Lower lobe of right lung (tissue), 2 donors: ENCODE results near the gene NUDCD3. TPM values are rescaled to one million over a fixed set of nuclear protein-coding genes. Genes with fewer than 3 reads are reported as not detected.
"Not testable (repeated sequence)": the region's sequence is repeated elsewhere in the genome, so short reads cannot be mapped to it uniquely, and the experiment has no call there.

Experiments used
- ATAC-seq, 2 donors: fragments of 200-7000 bp; cut with Tn5 transposase; one replicate each; pipeline ENCODE4 v1.9.1; 2020 to 2022; ENCODE audit warnings: mild to moderate bottlenecking in 2 of 2, moderate library complexity in 2 of 2
- DNase-seq: peaks from one replicate; pipeline ENCODE4 v3.0.0-alpha.2; 2020
- H3K27ac ChIP-seq: fragments of 200-600 bp; one replicate; pipeline ENCODE4 v1.8.0; 2022
- H3K27me3 ChIP-seq: fragments of 200-600 bp; one replicate; pipeline ENCODE4 v1.8.0; 2022; ENCODE audit warnings: low read depth
- H3K36me3 ChIP-seq: fragments of 200-600 bp; one replicate; pipeline ENCODE4 v1.8.0; 2022; ENCODE audit warnings: mild to moderate bottlenecking
- H3K4me1 ChIP-seq: fragments of 200-600 bp; one replicate; pipeline ENCODE4 v1.8.0; 2022
- H3K4me3 ChIP-seq: fragments of 200-600 bp; one replicate; pipeline ENCODE4 v1.8.0; 2022; ENCODE audit warnings: mild to moderate bottlenecking
- H3K9me3 ChIP-seq: fragments of 200-600 bp; one replicate; pipeline ENCODE4 v1.8.0; 2022
- CTCF ChIP-seq: fragments of 200-600 bp; IDR thresholded peaks from one replicate; pipeline ENCODE4 v1.8.0; 2022; ENCODE audit warnings: antibody characterized with exemption, mild to moderate bottlenecking
- intact Hi-C: fragments of 100-400 bp; cut with DNase I; formaldehyde crosslinking; loops from one replicate; pipeline ENCODE4 v1.11.0; 2022
- total RNA-seq: library from RNA; stranded (reverse); fragmentation: NEBNext Ultra II Directional; extraction: Animal tissue kit (Norgen Biotek cat#: 25700); gene quantifications from one replicate; pipeline ENCODE4 v1.2.1, GENCODE V29; 2021
- donor health status: DM: no; HTN: yes; CAD: no; lungs with severe emphysema.

The NUDCD3 gene
- total RNA-seq, 1 donor from 2014 or later: 87.6 TPM

GRCh38 chr7:44433255-44434022, 57.0 kb downstream of the NUDCD3 start:
- DNase-seq: no peak
- peak in 1 of 2 donors; percentile 22 for ATAC-seq
- H3K4me1 ChIP-seq: no peaks in the 10 kb centered on the region
- H3K9me3 ChIP-seq: no peaks in the 10 kb centered on the region
- H3K36me3 ChIP-seq: no peaks in the 10 kb centered on the region
- TF ChIP-seq CTCF: no peak
- no peak overlapping the region for H3K27ac ChIP-seq
- no peaks in the 10 kb centered on the region for H3K27me3 ChIP-seq
- intact Hi-C loops: no loop called here
- H3K4me3 ChIP-seq: no peak overlapping the region

DNA sequence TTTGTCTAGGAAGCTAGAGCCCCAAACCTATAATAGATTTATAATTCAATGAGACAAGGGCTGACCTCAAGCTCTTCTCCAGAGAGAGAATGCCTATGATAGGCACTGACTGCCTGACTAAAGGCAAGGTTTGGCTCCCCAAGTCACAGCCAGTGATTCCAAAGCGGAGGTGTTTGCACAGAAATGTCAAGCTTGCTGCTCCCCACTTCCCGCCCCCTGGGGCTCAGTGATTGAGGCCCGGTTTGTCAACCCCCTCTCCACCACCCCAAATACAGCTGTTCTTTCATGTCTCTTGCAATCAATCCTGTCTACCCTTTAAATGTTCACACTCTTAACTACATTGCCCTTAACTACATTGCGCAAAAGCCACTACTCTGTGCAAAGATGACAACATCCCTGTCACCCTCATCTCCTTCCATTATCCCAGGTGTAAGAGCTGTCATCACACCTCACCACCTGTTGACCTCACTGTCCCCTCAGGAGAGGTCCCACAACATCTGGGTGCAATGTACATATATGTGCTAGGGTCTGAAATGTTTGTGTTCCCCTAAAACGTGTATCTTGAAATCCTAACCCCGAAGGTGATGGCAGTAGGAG, 58.0 kb downstream of the NUDCD3 start:
- no peak for TF ChIP-seq CTCF
- H3K36me3 ChIP-seq: no peaks in the 10 kb centered on the region
- H3K27ac ChIP-seq: no peak overlapping the region
- H3K27me3 ChIP-seq: no peaks in the 10 kb centered on the region
- H3K4me3 ChIP-seq: no peak overlapping the region
- DNase-seq (no peak), ATAC-seq (no peak)
- H3K9me3 ChIP-seq: no peaks in the 10 kb centered on the region
- intact Hi-C loops: no loop called here
- H3K4me1 ChIP-seq: no peaks in the 10 kb centered on the region

DNA sequence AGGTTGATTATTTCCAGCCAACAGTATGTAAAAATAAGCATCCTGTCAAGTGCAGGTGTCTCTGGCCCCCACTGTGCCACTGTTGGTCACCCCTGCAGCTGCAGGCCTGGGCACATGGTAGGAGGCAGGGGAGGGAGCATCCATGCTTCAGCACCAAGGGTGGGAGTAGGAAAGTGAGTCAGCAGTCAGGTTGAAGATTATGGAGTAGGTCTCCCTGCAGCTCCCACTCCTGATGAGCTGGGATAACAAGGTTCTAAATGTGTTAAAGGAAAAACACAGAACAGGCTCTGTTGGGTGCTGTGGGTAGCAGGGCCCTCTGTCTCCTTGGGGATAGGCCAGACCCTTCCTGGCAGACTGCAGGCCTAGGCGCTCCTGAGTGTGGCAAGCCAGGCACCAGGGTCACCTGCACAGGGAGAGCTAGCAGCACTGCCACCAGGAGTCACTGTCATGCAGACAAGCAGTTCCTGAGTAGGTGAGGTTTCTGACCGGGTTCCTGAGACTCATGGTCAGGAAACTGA, 59.3 kb downstream of the NUDCD3 start:
- no peak overlapping the region for H3K27ac ChIP-seq
- no peak for DNase-seq
- H3K9me3 ChIP-seq: no peaks in the 10 kb centered on the region
- ATAC-seq: peak; percentile 25 to 54
- no peaks in the 10 kb centered on the region for H3K4me1 ChIP-seq
- H3K36me3 ChIP-seq: peaks cover 11% of the 10 kb centered on the region
- no peak overlapping the region for H3K4me3 ChIP-seq
- intact Hi-C loops: no loop called here
- no peak for TF ChIP-seq CTCF
- no peaks in the 10 kb centered on the region for H3K27me3 ChIP-seq

DNA sequence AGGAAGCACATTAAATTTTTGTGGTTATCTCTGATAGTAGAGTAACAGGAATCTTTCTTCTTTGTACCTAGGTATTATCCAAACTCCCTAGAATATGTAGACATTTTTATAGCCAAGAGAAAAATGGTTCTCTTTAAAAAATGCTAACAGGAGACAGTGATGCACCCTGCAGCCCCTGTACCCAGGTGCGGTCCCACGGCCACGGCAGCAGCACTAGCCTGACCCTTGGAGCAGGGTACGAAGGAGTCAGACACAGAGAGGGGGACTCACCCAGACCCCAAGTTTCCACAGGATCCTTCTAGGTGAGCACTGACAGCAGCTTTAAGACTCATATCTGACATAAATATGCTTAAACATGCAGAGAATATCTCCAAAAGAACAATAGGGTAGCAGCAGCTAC, 60.4 kb downstream of the NUDCD3 start:
- H3K4me1 ChIP-seq: no peaks in the 10 kb centered on the region
- peaks cover 22% of the 10 kb centered on the region for H3K36me3 ChIP-seq
- no peaks in the 10 kb centered on the region for H3K27me3 ChIP-seq
- DNase-seq: no peak
- no peak overlapping the region for H3K4me3 ChIP-seq
- H3K27ac ChIP-seq: no peak overlapping the region
- intact Hi-C loops: no loop called here
- H3K9me3 ChIP-seq: no peaks in the 10 kb centered on the region
- ATAC-seq: no peak
- TF ChIP-seq CTCF: no peak

DNA sequence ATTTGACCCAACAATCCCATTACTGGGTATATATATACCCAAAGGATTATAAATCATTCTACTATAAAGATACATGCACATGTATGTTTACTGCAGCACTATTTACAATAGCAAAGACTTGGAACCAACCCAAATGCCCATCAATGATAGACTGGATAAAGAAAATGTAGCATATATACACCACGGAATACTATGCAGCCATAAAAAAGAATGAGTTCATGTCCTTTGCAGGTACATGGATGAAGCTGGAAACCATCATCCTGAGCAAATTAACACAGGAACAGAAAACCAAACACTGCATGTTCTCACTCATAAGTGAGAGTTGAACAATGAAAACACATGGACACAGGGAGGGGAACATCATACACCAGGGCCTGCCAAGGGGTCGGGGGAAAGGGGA, 65.7 kb downstream of the NUDCD3 start:
- DNase-seq, intact Hi-C loops, ATAC-seq, H3K4me3 ChIP-seq, H3K27ac ChIP-seq, H3K9me3 ChIP-seq, H3K4me1 ChIP-seq, H3K27me3 ChIP-seq: not testable (repeated sequence)
- peaks cover 28% of the 10 kb centered on the region for H3K36me3 ChIP-seq

DNA sequence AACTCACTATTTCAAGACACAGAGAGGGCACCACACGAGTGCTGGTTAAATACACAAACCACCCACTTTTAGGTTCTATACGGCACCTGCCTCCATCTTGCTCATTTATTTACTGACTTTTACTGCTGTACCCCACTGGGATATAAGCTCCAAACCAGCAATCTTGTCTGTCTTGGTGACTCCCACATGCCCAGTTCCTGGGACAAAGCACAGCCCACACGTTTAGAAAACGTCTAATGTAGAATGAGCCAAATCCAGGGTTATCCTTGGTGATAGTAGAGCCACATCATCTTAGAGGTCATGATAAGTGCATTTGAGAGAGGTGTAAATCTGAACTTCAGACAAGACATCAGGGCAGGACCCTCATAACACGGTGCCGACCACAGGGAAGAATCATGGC, 73.5 kb downstream of the NUDCD3 start:
- ATAC-seq: no peak
- intact Hi-C loops: no loop called here

More for the DNA sequence above, 73.5 kb downstream of the NUDCD3 start:
- Histone ChIP-seq H3K27me3 (no peaks in the 10 kb centered on the region), H3K27ac (no peak overlapping the region), H3K9me3 (no peaks in the 10 kb centered on the region), H3K36me3 (peaks cover 25% of the 10 kb centered on the region), H3K4me1 (no peaks in the 10 kb centered on the region), H3K4me3 (no peak overlapping the region)
- no peak for TF ChIP-seq CTCF
- DNase-seq: no peak
